Measurements from ENCODE around the gene PDCD10. TPM values are rescaled to one million over a fixed set of nuclear protein-coding genes. Genes with fewer than 3 reads are reported as not detected.

Gene PDCD10
- 74.6 TPM for total RNA-seq (ENCODE audit: unreplicated experiment)
- long read RNA-seq, transcript PDCD10-218 (8 exons, 1,276 nt) = major isoform, 19 of 32 reads
- long read RNA-seq, partial matches to known transcripts = 4 of 32 reads
- long read RNA-seq, other reads (novel, unspliced or antisense) = 3 of 32 reads

DNA sequence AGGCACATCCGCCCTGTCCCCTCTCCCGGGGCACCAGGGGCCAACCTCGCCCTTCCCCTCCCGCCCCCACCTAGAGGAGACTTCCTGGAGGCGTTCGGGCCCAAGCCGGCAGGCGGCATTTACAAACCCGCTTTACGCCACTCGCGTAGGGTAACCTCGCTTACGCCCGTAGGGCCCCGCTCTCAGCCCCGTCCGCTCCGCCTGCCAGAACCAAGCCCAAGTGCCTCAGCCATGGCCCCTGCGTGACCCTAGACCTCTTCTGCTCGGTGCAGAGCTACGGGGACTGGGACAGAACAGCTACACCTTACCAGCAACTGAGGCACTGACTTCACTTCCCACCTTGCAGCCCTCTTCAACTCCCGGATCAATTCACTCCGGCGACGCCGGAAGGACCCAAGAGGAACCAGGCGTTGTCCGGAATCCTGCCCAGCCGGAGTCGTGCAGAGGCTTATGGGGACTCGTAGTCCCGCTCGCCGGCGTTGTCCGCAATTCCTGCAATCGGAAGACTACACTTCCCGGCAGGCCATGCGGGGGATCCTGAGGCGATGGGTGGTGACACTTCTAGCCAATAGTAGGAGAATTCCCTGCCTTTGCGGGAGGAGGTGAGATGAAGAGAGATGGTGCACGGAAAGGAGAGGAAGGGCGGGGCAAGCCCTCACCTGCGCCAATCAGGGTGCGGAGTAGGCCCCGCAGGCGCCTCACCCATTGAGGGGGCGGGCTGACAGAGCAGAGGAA lies at the start of gene PDCD10:
PDCD10 (minus strand) TSS at position 395 of the 735 bp plus-strand sequence. CDS start 14,735 bp downstream, outside the sequence.
- H3K9me3 Mint-ChIP-seq (ENCODE audit: unreplicated experiment) = no peaks in the 10 kb centered on the region
- peaks cover 19% of the 10 kb centered on the region for H3K4me1 Mint-ChIP-seq (ENCODE audit: unreplicated experiment)
- H3K27me3 Mint-ChIP-seq (ENCODE audit: unreplicated experiment) = no peaks in the 10 kb centered on the region
- TF ChIP-seq, protein P1, sequence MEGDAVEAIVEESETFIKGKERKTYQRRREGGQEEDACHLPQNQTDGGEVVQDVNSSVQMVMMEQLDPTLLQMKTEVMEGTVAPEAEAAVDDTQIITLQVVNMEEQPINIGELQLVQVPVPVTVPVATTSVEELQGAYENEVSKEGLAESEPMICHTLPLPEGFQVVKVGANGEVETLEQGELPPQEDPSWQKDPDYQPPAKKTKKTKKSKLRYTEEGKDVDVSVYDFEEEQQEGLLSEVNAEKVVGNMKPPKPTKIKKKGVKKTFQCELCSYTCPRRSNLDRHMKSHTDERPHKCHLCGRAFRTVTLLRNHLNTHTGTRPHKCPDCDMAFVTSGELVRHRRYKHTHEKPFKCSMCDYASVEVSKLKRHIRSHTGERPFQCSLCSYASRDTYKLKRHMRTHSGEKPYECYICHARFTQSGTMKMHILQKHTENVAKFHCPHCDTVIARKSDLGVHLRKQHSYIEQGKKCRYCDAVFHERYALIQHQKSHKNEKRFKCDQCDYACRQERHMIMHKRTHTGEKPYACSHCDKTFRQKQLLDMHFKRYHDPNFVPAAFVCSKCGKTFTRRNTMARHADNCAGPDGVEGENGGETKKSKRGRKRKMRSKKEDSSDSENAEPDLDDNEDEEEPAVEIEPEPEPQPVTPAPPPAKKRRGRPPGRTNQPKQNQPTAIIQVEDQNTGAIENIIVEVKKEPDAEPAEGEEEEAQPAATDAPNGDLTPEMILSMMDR (IDR thresholded peaks at IDR 0.05; ENCODE audit: unreplicated experiment) = no peak
- H3K36me3 Mint-ChIP-seq (ENCODE audit: low read depth, unreplicated experiment) = peaks cover 3% of the 10 kb centered on the region
- no peak within 1 kb of the TSS for H3K27ac Mint-ChIP-seq (ENCODE audit: unreplicated experiment)
- H3K4me3 Mint-ChIP-seq (ENCODE audit: unreplicated experiment) = no peak within 1 kb of the TSS
- DNase-seq (ENCODE audit: low spot score) = peak; percentile 94

DNA sequence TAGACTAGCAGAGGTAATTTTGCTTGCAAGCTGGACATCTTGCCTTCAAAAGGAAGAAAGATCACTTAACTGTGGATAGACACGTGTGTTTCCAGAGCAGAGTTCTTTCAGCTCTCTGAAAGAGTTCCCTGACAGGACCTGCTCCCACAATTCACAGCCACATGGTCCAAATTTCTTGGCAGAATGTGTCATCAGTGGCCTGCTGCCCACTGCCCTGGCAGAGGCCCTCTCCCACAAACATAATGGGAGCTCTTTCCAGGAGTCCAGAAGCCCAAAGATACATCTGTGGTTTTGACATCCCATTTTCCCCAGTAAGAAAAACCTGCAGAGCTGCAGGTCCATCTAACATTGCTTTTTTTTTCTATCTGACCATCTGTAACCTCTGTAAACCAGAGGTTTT lies 49.1 kb upstream of the PDCD10 start:
- DNase-seq (ENCODE audit: low spot score) = no peak
- no peaks in the 10 kb centered on the region for H3K9me3 Mint-ChIP-seq (ENCODE audit: unreplicated experiment)
- peaks cover 8% of the 10 kb centered on the region for H3K4me1 Mint-ChIP-seq (ENCODE audit: unreplicated experiment)
- no peaks in the 10 kb centered on the region for H3K36me3 Mint-ChIP-seq (ENCODE audit: low read depth, unreplicated experiment)
- H3K27me3 Mint-ChIP-seq (ENCODE audit: unreplicated experiment) = peaks cover 1% of the 10 kb centered on the region
- TF ChIP-seq, protein P1 (IDR thresholded peaks at IDR 0.05; ENCODE audit: unreplicated experiment) = no peak
- H3K27ac Mint-ChIP-seq (ENCODE audit: unreplicated experiment) = no peak overlapping the region
- no peak overlapping the region for H3K4me3 Mint-ChIP-seq (ENCODE audit: unreplicated experiment)

DNA sequence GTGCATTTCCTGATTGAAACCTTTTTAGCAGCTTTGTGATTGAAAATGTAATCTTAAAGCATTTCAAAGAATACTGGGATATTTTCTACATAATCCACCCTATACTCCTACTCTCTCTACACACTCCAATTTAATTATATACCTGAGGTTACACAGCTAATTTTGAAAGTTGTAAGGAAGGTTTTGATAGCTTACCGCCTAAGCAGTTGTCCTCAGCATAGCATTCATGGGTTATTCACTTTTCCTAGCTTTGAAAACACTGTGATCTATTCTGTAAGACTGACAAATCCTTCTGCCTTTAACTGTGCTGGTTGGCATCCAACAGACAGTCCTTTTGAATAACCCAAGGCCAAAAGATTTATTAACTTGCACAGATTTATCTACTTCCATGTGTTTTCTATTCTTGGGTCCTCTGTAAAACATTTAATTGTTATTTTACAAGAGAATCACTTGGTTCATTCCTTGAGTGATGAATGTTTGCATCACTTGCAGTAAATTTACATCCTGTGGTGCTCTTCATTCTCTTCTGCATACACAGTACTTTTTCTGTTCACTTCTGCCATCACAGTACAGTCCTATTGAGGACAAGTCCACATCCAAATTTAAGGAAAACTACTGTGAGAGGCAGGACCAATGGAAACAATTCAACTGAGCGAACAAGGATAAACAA lies 45.7 kb upstream of the PDCD10 start:
- peaks cover 7% of the 10 kb centered on the region for H3K36me3 Mint-ChIP-seq (ENCODE audit: low read depth, unreplicated experiment)
- no peak for DNase-seq (ENCODE audit: low spot score)
- TF ChIP-seq, protein P1 (IDR thresholded peaks at IDR 0.05; ENCODE audit: unreplicated experiment) = no peak
- H3K4me1 Mint-ChIP-seq (ENCODE audit: unreplicated experiment) = no peaks in the 10 kb centered on the region
- H3K27ac Mint-ChIP-seq (ENCODE audit: unreplicated experiment) = no peak overlapping the region
- H3K27me3 Mint-ChIP-seq (ENCODE audit: unreplicated experiment) = peaks cover 1% of the 10 kb centered on the region
- H3K4me3 Mint-ChIP-seq (ENCODE audit: unreplicated experiment) = no peak overlapping the region
- H3K9me3 Mint-ChIP-seq (ENCODE audit: unreplicated experiment) = no peaks in the 10 kb centered on the region

DNA sequence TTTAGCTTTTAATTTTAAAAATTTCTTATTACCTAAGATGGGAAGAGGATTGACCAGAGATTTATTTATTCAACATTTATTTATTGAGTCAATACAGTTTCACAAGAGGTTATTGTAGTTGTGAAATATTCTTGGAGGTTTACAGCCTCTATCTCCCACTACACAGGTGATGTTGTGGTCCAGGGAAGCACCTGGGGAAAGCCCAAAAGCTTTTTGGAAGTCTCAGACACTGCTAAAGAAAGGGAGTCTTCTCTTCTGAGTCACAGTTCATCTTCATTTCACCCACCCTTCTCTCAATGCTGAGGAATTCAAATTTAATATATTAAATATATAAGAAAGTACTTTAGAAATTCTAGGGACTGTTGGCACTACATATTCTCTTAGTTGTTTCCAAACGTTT lies 42.7 kb upstream of the PDCD10 start:
- TF ChIP-seq, protein P1 (IDR thresholded peaks at IDR 0.05; ENCODE audit: unreplicated experiment) = no peak
- peaks cover 9% of the 10 kb centered on the region for H3K4me1 Mint-ChIP-seq (ENCODE audit: unreplicated experiment)

More for the DNA sequence above, 42.7 kb upstream of the PDCD10 start:
- peaks cover 7% of the 10 kb centered on the region for H3K36me3 Mint-ChIP-seq (ENCODE audit: low read depth, unreplicated experiment)
- H3K4me3 Mint-ChIP-seq (ENCODE audit: unreplicated experiment) = no peak overlapping the region
- H3K9me3 Mint-ChIP-seq (ENCODE audit: unreplicated experiment) = no peaks in the 10 kb centered on the region
- H3K27ac Mint-ChIP-seq (ENCODE audit: unreplicated experiment) = no peak overlapping the region
- no peaks in the 10 kb centered on the region for H3K27me3 Mint-ChIP-seq (ENCODE audit: unreplicated experiment)
- no peak for DNase-seq (ENCODE audit: low spot score)

Measured in endothelial cell (in vitro differentiated cells).